AG04449 (cell line): ENCODE results near the gene CACNG5.

Source experiments
- CTCF ChIA-PET: fragments of 350-600 bp; formaldehyde crosslinking; extraction: SDS; loops from one replicate; lab custom pipeline; 2021; ENCODE audit warnings: antibody characterized with exemption; lab: Yijun Ruan, JAX
- POLR2A ChIA-PET: fragments of 400-600, 350-600 bp; formaldehyde crosslinking; extraction: SDS; loops from one replicate; lab custom pipeline; 2020; ENCODE audit warnings: antibody characterized with exemption, inconsistent platforms; lab: Yijun Ruan, JAX
- DNase-seq: peaks from one replicate; pipeline ENCODE4 v3.0.0-alpha.2; 2010; ENCODE audit warnings: low read depth, low spot score
- H3K4me3 ChIP-seq: 2 replicates; pipeline ENCODE4 v1.5.1; 2011; ENCODE audit warnings: low read depth, mild to moderate bottlenecking, control low read depth, low read length
- TF ChIP-seq, protein P1 (sequence below): IDR thresholded peaks from one replicate; pipeline ENCODE4 v1.5.1; 2011; ENCODE audit warnings: mild to moderate bottlenecking, moderate library complexity, low read length, control low read depth, inconsistent platforms; ENCODE audit not compliant: insufficient read depth; ENCODE audit errors: missing control alignments

CACNG5 gene

DNA sequence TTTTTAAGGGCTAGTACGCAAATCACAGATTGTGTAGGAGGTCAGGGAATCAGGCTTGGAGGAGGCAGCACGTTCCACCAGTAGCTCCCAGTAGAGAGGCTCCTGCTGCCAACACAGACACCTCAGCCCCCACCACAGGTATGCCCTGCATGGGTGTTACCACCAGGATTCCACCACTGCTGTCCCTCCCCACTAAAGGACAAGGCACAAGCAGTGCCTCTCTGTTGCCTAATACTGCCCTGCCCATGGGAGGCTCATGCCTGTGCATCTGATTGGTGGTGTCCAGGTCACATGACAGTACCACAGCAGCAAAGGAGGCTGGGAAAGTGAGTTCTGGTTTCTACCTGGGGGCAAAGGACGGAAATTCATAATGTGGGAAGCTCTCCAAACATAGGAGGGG, 96.0 kb downstream of the CACNG5 start:
- no peak overlapping the region for H3K4me3 ChIP-seq
- ChIA-PET POLR2A (no interaction called here), CTCF (interaction anchor here (1.4 kb wide), 2 partner anchors 9 to 31 kb away, joined by 4 read pairs; no protein-coding TSS in a partner anchor)
- TF ChIP-seq, protein P1, sequence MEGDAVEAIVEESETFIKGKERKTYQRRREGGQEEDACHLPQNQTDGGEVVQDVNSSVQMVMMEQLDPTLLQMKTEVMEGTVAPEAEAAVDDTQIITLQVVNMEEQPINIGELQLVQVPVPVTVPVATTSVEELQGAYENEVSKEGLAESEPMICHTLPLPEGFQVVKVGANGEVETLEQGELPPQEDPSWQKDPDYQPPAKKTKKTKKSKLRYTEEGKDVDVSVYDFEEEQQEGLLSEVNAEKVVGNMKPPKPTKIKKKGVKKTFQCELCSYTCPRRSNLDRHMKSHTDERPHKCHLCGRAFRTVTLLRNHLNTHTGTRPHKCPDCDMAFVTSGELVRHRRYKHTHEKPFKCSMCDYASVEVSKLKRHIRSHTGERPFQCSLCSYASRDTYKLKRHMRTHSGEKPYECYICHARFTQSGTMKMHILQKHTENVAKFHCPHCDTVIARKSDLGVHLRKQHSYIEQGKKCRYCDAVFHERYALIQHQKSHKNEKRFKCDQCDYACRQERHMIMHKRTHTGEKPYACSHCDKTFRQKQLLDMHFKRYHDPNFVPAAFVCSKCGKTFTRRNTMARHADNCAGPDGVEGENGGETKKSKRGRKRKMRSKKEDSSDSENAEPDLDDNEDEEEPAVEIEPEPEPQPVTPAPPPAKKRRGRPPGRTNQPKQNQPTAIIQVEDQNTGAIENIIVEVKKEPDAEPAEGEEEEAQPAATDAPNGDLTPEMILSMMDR = no peak
- DNase-seq = no peak

DNA sequence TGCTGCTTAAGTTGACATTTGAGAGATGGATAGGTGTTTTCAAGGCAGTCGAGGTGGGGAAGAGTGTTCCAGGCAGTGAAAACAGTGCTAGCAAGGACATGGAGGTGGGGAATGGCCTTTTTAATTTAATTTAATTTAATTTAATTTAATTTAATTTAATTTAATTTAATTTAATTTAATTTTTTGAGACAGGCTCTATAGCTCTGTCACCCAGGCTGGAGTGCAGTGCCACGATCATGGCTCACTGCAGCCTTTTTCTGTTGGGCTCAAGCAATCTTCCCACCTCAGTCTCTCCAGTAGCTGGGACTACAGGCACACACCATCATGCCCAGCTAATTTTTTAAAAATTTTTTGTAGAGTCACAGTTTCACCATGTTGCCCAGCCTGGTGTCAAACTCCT, 97.4 kb downstream of the CACNG5 start:
- TF ChIP-seq, protein P1 = no peak
- ChIA-PET CTCF (no interaction called here), POLR2A (no interaction called here)
- H3K4me3 ChIP-seq = no peak overlapping the region
- DNase-seq = no peak

DNA sequence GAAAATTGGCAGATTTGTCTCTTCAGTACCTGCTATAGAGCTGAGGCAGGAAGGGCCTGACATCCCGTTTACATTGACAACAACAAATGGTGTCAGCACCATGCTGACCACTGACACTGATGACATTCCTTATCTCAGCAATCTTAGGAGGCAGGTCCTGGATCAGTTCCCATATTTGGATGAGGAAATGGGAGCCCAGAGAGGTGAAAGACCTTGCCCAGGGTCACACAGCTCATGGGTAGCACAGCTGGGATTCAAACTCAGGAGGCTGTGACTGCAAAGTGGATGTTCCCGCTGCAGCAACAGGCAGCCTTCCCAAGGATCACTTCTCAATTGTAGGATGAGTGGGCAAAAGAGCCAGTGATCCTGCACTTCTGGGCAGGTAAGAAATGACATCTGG, 99.1 kb downstream of the CACNG5 start:
- no peak overlapping the region for H3K4me3 ChIP-seq
- TF ChIP-seq, protein P1 = no peak
- ChIA-PET POLR2A (no interaction called here), CTCF (no interaction called here)
- DNase-seq = no peak
